Activated CD8-positive, alpha-beta memory T cell treated with anti-CD3 and anti-CD28 coated beads, Interleukin-2, amount 50 U/mL, for 48 hours (primary cell): ENCODE data around the gene CDK10.
"Not testable (repeated sequence)": the region's sequence is repeated elsewhere in the genome, so short reads cannot be mapped to it uniquely, and the experiment has no call there.

Experiments
- DNase-seq: peaks from one replicate; pipeline ENCODE4 v3.0.0-alpha.2; 2020

CDK10 gene

GRCh38 chr16:89686520-89687091 is at the start of gene CDK10:
Gene CDK10, plus strand, starts transcription at chr16:89686689. Its CDS starts 22 bp downstream, at chr16:89686711.
- peak; percentile 98 for DNase-seq

- DNase-seq = no peak
Observed at GRCh38 chr16:89637379-89637778, 49.1 kb upstream of the CDK10 start.

GRCh38 chr16:89638455-89638854 is 48.0 kb upstream of the CDK10 start:
- DNase-seq = no peak

- DNase-seq = no peak
Observed at GRCh38 chr16:89639385-89639784, 47.1 kb upstream of the CDK10 start.

- DNase-seq = no peak
Observed at GRCh38 chr16:89641458-89642119, 44.9 kb upstream of the CDK10 start.

- no peak for DNase-seq
Observed at GRCh38 chr16:89642574-89642973, 43.9 kb upstream of the CDK10 start.

- no peak for DNase-seq
Observed at GRCh38 chr16:89643769-89644300, 42.7 kb upstream of the CDK10 start.

GRCh38 chr16:89645122-89645521 is 41.4 kb upstream of the CDK10 start:
- DNase-seq = no peak

GRCh38 chr16:89646270-89646669 is 40.2 kb upstream of the CDK10 start:
- DNase-seq = no peak

- no peak for DNase-seq
Observed at GRCh38 chr16:89646906-89647305, 39.6 kb upstream of the CDK10 start.

GRCh38 chr16:89651584-89651983 is 34.9 kb upstream of the CDK10 start:
- no peak for DNase-seq

GRCh38 chr16:89653656-89654295 is 32.7 kb upstream of the CDK10 start:
- DNase-seq = no peak

- no peak for DNase-seq
Observed at GRCh38 chr16:89655062-89655643, 31.3 kb upstream of the CDK10 start.

GRCh38 chr16:89656435-89657121 is 29.9 kb upstream of the CDK10 start:
- no peak for DNase-seq

- DNase-seq = peak; percentile 98
Observed at GRCh38 chr16:89657442-89658220, 28.9 kb upstream of the CDK10 start, which contains the start of the genes CHMP1A and SPATA33. Gene CHMP1A, minus strand, starts transcription at chr16:89657708. Its CDS starts 120 bp downstream, at chr16:89657588. Gene SPATA33, plus strand, starts transcription at chr16:89657836. Its CDS starts 76 bp downstream, at chr16:89657912.

GRCh38 chr16:89658221-89658879 is 28.1 kb upstream of the CDK10 start:
- peak; percentile 74 for DNase-seq

GRCh38 chr16:89660146-89660545 is 26.3 kb upstream of the CDK10 start:
- no peak for DNase-seq

- no peak for DNase-seq
Observed at GRCh38 chr16:89661215-89661614, 25.3 kb upstream of the CDK10 start.

- DNase-seq = not testable (repeated sequence)
Observed at GRCh38 chr16:89664238-89664637, 22.3 kb upstream of the CDK10 start.

- not testable (repeated sequence) for DNase-seq
Observed at GRCh38 chr16:89667000-89667399, 19.5 kb upstream of the CDK10 start.

GRCh38 chr16:89667633-89668032 is 18.9 kb upstream of the CDK10 start:
- DNase-seq = no peak
